Panc1 (cell line): ENCODE measurements around the gene TNFAIP2.

Source experiments
- REST ChIP-seq, 2 experiments: IDR thresholded peaks; 2 replicates each; pipeline ENCODE4 v1.6.1; 2011 to 2012; ENCODE audit warnings: low read depth in 2 of 2, control low read depth in 1 of 2, low read length in 1 of 2, mild to moderate bottlenecking in 1 of 2, moderate library complexity in 1 of 2; ENCODE audit not compliant: insufficient read depth in 1 of 2
- SIN3A ChIP-seq: IDR thresholded peaks from 2 replicates; pipeline ENCODE4 v1.6.1; 2012; ENCODE audit warnings: low read depth, mild to moderate bottlenecking, low read length, moderate library complexity, borderline replicate concordance; ENCODE audit not compliant: insufficient read depth
- TF ChIP-seq, protein P1 (sequence below): fragments of 450-650 bp; IDR thresholded peaks from 2 replicates; pipeline ENCODE4 v1.5.1; 2017; ENCODE audit warnings: mild to moderate bottlenecking

DNA sequence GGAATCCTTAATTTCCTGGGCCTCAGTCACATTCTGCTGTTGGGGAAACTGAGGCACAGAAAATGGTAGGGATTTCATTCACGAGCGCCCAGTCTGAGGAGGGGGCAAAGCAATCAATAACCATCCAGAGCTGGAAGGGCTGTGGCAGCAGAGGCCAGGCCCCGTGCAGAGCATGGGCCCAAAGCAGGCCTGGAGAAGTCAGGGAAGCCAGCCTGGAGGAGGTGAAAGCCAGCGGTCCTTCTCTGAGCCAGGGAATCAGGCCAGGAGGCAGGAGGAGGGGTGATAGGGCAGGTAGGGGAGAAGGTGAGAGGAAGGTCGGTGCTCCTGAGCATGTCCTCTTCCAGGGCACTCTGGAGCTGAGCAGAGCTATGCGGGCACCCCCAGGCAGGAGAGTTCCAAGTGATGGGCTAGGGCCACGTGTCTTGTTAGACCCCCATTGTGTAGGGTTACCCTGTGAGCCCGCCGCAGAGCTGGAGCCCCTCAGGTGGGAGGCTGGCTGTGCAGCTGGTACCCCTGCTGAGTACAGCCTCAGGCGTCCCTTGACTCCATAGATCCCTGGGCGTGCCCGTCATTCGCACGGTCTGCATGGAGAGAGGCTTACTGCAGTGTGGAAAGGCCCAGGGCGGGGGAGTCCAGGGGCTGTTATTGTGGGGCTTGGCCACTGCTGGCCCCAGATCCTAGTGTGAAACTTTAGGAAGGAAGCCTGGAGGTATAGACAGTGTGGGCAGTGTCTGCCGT is 4.8 kb downstream of the TNFAIP2 start:
- TF ChIP-seq, protein P1, sequence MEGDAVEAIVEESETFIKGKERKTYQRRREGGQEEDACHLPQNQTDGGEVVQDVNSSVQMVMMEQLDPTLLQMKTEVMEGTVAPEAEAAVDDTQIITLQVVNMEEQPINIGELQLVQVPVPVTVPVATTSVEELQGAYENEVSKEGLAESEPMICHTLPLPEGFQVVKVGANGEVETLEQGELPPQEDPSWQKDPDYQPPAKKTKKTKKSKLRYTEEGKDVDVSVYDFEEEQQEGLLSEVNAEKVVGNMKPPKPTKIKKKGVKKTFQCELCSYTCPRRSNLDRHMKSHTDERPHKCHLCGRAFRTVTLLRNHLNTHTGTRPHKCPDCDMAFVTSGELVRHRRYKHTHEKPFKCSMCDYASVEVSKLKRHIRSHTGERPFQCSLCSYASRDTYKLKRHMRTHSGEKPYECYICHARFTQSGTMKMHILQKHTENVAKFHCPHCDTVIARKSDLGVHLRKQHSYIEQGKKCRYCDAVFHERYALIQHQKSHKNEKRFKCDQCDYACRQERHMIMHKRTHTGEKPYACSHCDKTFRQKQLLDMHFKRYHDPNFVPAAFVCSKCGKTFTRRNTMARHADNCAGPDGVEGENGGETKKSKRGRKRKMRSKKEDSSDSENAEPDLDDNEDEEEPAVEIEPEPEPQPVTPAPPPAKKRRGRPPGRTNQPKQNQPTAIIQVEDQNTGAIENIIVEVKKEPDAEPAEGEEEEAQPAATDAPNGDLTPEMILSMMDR, result no peak
- TF ChIP-seq REST (IDR thresholded peaks at IDR 0.05; ENCODE audit: insufficient read depth in 1 of 2, low read depth in 2 of 2, low read length in 1 of 2) (no peak), SIN3A (no peak)
